WTC11 (cell line): ENCODE results near the gene XRCC4.

Experiments used
- AFF4 ChIP-seq: sonication (generic); formaldehyde crosslinking; IDR thresholded peaks from 2 replicates; pipeline ENCODE4 v1.8.1; 2023; ENCODE audit warnings: mild to moderate bottlenecking, missing genetic modification reagents, borderline replicate concordance
- ATF3 ChIP-seq: sonication (generic); formaldehyde crosslinking; conservative IDR thresholded peaks from 2 replicates; pipeline ENCODE4 v1.8.1; 2022; ENCODE audit warnings: mild to moderate bottlenecking, missing genetic modification reagents
- CTCF ChIP-seq: fragments of 200-600 bp; IDR thresholded peaks from 2 replicates; pipeline ENCODE4 v1.8.0; 2022; ENCODE audit warnings: antibody characterized with exemption
- ETV6 ChIP-seq: sonication (generic); formaldehyde crosslinking; IDR thresholded peaks from 2 replicates; pipeline ENCODE4 v1.8.1; 2022; ENCODE audit warnings: mild to moderate bottlenecking, missing genetic modification reagents
- FOXP1 ChIP-seq: sonication (generic); formaldehyde crosslinking; IDR thresholded peaks from 2 replicates; pipeline ENCODE4 v1.8.0; 2022; ENCODE audit warnings: missing genetic modification reagents, mild to moderate bottlenecking, moderate library complexity, borderline replicate concordance
- GRHL2 ChIP-seq: fragments of 250-450 bp; sonication (Bioruptor Pico); IDR thresholded peaks from 2 replicates; pipeline ENCODE4 v1.8.0; 2022; ENCODE audit warnings: mild to moderate bottlenecking, moderate library complexity; ENCODE audit not compliant: insufficient replicate concordance, severe bottlenecking
- HMGXB4 ChIP-seq: sonication (generic); formaldehyde crosslinking; IDR thresholded peaks from 2 replicates; pipeline ENCODE4 v1.8.1; 2023; ENCODE audit warnings: mild to moderate bottlenecking, moderate library complexity, missing genetic modification reagents
- IRF1 ChIP-seq: sonication (generic); formaldehyde crosslinking; IDR thresholded peaks from 2 replicates; pipeline ENCODE4 v1.8.0; 2023; ENCODE audit warnings: missing genetic modification reagents
- SMAD4 ChIP-seq: sonication (generic); formaldehyde crosslinking; IDR thresholded peaks from 2 replicates; pipeline ENCODE4 v1.8.0; 2022; ENCODE audit warnings: mild to moderate bottlenecking, missing genetic modification reagents
- TCF7 ChIP-seq: sonication (generic); formaldehyde crosslinking; IDR thresholded peaks from 2 replicates; pipeline ENCODE4 v1.8.0; 2022; ENCODE audit warnings: mild to moderate bottlenecking, low read depth, missing genetic modification reagents, moderate library complexity
- ZMAT4 ChIP-seq: fragments of 250-450 bp; sonication (Bioruptor Pico); IDR thresholded peaks from 2 replicates; pipeline ENCODE4 v1.9.0; 2021; ENCODE audit warnings: mild to moderate bottlenecking
- ZNF121 ChIP-seq: sonication (generic); formaldehyde crosslinking; IDR thresholded peaks from 2 replicates; pipeline ENCODE4 v1.8.0; 2023; ENCODE audit warnings: missing genetic modification reagents
- ZNF138 ChIP-seq: sonication (generic); formaldehyde crosslinking; conservative IDR thresholded peaks from 2 replicates; pipeline ENCODE4 v1.8.1; 2022; ENCODE audit warnings: mild to moderate bottlenecking, moderate library complexity, missing genetic modification reagents

- TF ChIP-seq AFF4 (CRISPR knock-in tag) (no peak), IRF1 (no peak), TCF7 (CRISPR knock-in tag) (no peak), ETV6 (CRISPR knock-in tag) (no peak), ATF3 (no peak), ZMAT4 (CRISPR knock-in tag) (no peak), ZNF138 (no peak), FOXP1 (no peak), SMAD4 (CRISPR knock-in tag) (no peak), ZNF121 (CRISPR knock-in tag) (no peak), HMGXB4 (CRISPR knock-in tag) (no peak), CTCF (no peak), GRHL2 (CRISPR knock-in tag) (no peak)
Observed at GRCh38 chr5:83401122-83401731, 323.9 kb downstream of the XRCC4 start.
